CD4-positive, CD25-positive, alpha-beta regulatory T cell (primary cell): Measurements from ENCODE around the gene CSF2RB. TPM values are rescaled to one million over a fixed set of nuclear protein-coding genes. Genes with fewer than 3 reads are reported as not detected.

Experiments used
- ATAC-seq, 2 donors: fragments of 150-1000 bp; cut with Tn5 transposase; one replicate each; pipeline ENCODE4 v1.10.0; 2021; ENCODE audit warnings: low read depth in 2 of 2, moderate number of reproducible peaks in 2 of 2, moderate library complexity in 1 of 2
- DNase-seq, 3 donors: peaks; one replicate each; pipeline versions ENCODE4 v3.0.0 to v3.0.0-alpha.2; 2012 to 2022; ENCODE audit warnings: mixed read lengths in 1 of 3
- H3K27ac ChIP-seq: one replicate; pipeline ENCODE4 v1.7.0; 2013; ENCODE audit warnings: mild to moderate bottlenecking, low read length; ENCODE audit not compliant: insufficient read depth, poor library complexity, severe bottlenecking
- H3K27me3 ChIP-seq: one replicate; pipeline ENCODE4 v1.7.0; 2013; ENCODE audit warnings: low read length; ENCODE audit not compliant: control insufficient read depth, insufficient read depth
- H3K36me3 ChIP-seq: one replicate; pipeline ENCODE4 v1.7.0; 2013; ENCODE audit warnings: mild to moderate bottlenecking, low read length, moderate library complexity; ENCODE audit not compliant: control insufficient read depth, insufficient read depth
- H3K4me1 ChIP-seq: 2 replicates; pipeline ENCODE4 v1.7.0; 2013; ENCODE audit warnings: mild to moderate bottlenecking, low read length; ENCODE audit not compliant: insufficient read depth, control insufficient read depth, poor library complexity, severe bottlenecking
- H3K4me3 ChIP-seq: one replicate; pipeline ENCODE4 v1.7.0; 2013; ENCODE audit warnings: low read depth, mild to moderate bottlenecking, low read length, moderate library complexity
- H3K9me3 ChIP-seq, 2 experiments: 1 replicate in 1 of 2; 2 replicates in 1 of 2; pipeline ENCODE4 v1.7.0; 2013; ENCODE audit warnings: low read length in 2 of 2, mild to moderate bottlenecking in 1 of 2, moderate library complexity in 1 of 2; ENCODE audit not compliant: control insufficient read depth in 2 of 2
- H3K27ac Mint-ChIP-seq, 3 donors: one replicate each; pipeline ENCODE4 v1.8.0; 2020 to 2022; ENCODE audit warnings: mild to moderate bottlenecking in 3 of 3, mixed read lengths in 3 of 3, moderate library complexity in 2 of 3
- H3K27me3 Mint-ChIP-seq: one replicate; pipeline ENCODE4 v1.8.0; 2022; ENCODE audit warnings: mild to moderate bottlenecking, mixed read lengths
- H3K36me3 Mint-ChIP-seq: one replicate; pipeline ENCODE4 v1.8.0; 2020; ENCODE audit warnings: mixed read lengths
- H3K4me1 Mint-ChIP-seq, 4 donors: one replicate each; pipeline ENCODE4 v1.8.0; 2020 to 2022; ENCODE audit warnings: mixed read lengths in 4 of 4, mild to moderate bottlenecking in 1 of 4
- H3K4me3 Mint-ChIP-seq, 4 donors: one replicate each; pipeline ENCODE4 v1.8.0; 2020 to 2022; ENCODE audit warnings: mild to moderate bottlenecking in 4 of 4, mixed read lengths in 4 of 4, moderate library complexity in 3 of 4
- H3K9me3 Mint-ChIP-seq, 7 donors: one replicate each; pipeline ENCODE4 v1.8.0; 2020 to 2022; ENCODE audit warnings: mixed read lengths in 7 of 7, mild to moderate bottlenecking in 3 of 7, moderate library complexity in 2 of 7
- polyA plus RNA-seq, 4 donors: library from polyadenylated mRNA; unstranded; fragments of 300-500 nt; fragmentation: Illumina TruSeq; gene quantifications; one replicate each; pipeline ENCODE4 v1.2.3, GENCODE V29; 2021
- total RNA-seq: library from RNA; stranded (reverse); gene quantifications from one replicate; pipeline ENCODE4 v1.2.3, GENCODE V29; 2022

Gene CSF2RB
- total and polyA plus RNA-seq, 5 donors from 2014 or later, result 5.7 to 27.0 (median 10.3) TPM

GRCh38 chr22:36901411-36902142 lies 11.9 kb upstream of the CSF2RB start:
- Mint-ChIP-seq H3K27ac (peak overlapping the region in 2 of 3 donors; percentile 87), H3K27me3 (no peaks in the 10 kb centered on the region), H3K4me3 (peak overlapping the region in 3 of 4 donors; percentile 66 to 74 (median 69)), H3K9me3 (peaks cover 0 to 5% (median 0%) of the 10 kb centered on the region in 7 donors), H3K36me3 (peaks cover 11% of the 10 kb centered on the region), H3K4me1 (peaks cover 6 to 27% (median 17%) of the 10 kb centered on the region in 4 donors)
- DNase-seq (peak in 2 of 3 donors; percentile 1 to 71), ATAC-seq (peak; percentile 60 to 66)
- H3K36me3 ChIP-seq, result no peaks in the 10 kb centered on the region
- no peaks in the 10 kb centered on the region for H3K9me3 ChIP-seq
- H3K4me3 ChIP-seq, result no peak overlapping the region
- H3K27me3 ChIP-seq, result no peaks in the 10 kb centered on the region
- H3K4me1 ChIP-seq, result peaks cover 12% of the 10 kb centered on the region
- H3K27ac ChIP-seq, result peak overlapping the region; percentile 36

GRCh38 chr22:36902143-36902926 lies 11.1 kb upstream of the CSF2RB start:
- DNase-seq (no peak), ATAC-seq (no peak)
- Mint-ChIP-seq H3K4me1 (peaks cover 6 to 27% (median 17%) of the 10 kb centered on the region in 4 donors), H3K36me3 (peaks cover 6% of the 10 kb centered on the region), H3K27ac (no peak overlapping the region), H3K9me3 (peaks cover 0 to 5% (median 0%) of the 10 kb centered on the region in 7 donors), H3K27me3 (no peaks in the 10 kb centered on the region), H3K4me3 (no peak overlapping the region)
- no peak overlapping the region for H3K27ac ChIP-seq
- H3K36me3 ChIP-seq, result no peaks in the 10 kb centered on the region
- H3K4me1 ChIP-seq, result peaks cover 12% of the 10 kb centered on the region
- no peak overlapping the region for H3K4me3 ChIP-seq
- no peaks in the 10 kb centered on the region for H3K9me3 ChIP-seq
- no peaks in the 10 kb centered on the region for H3K27me3 ChIP-seq

- no peak overlapping the region for H3K4me3 ChIP-seq
- Mint-ChIP-seq H3K27me3 (no peaks in the 10 kb centered on the region), H3K36me3 (peaks cover 3% of the 10 kb centered on the region), H3K4me1 (peaks cover 6 to 21% (median 14%) of the 10 kb centered on the region in 4 donors), H3K27ac (peak overlapping the region in 2 of 3 donors; percentile 18 to 20), H3K9me3 (no peaks in the 10 kb centered on the region), H3K4me3 (no peak overlapping the region)
- peaks cover 12% of the 10 kb centered on the region for H3K4me1 ChIP-seq
- H3K9me3 ChIP-seq, result no peaks in the 10 kb centered on the region
- H3K27me3 ChIP-seq, result no peaks in the 10 kb centered on the region
- H3K27ac ChIP-seq, result no peak overlapping the region
- DNase-seq (no peak), ATAC-seq (no peak)
- no peaks in the 10 kb centered on the region for H3K36me3 ChIP-seq
These were observed 9.1 kb upstream of the CSF2RB start for GRCh38 chr22:36904260-36904880.

- H3K9me3 Mint-ChIP-seq, result no peaks in the 10 kb centered on the region
- H3K36me3 Mint-ChIP-seq, result peaks cover 3% of the 10 kb centered on the region
- no peaks in the 10 kb centered on the region for H3K27me3 Mint-ChIP-seq
- peak overlapping the region in 1 of 3 donors; percentile 45 for H3K27ac Mint-ChIP-seq
- H3K27ac ChIP-seq, result no peak overlapping the region
- no peaks in the 10 kb centered on the region for H3K4me1 ChIP-seq
- H3K4me3 Mint-ChIP-seq, result no peak overlapping the region
- DNase-seq, result no peak
- H3K27me3 ChIP-seq, result no peaks in the 10 kb centered on the region
- no peak for ATAC-seq
- H3K9me3 ChIP-seq, result no peaks in the 10 kb centered on the region
- H3K4me1 Mint-ChIP-seq, result peaks cover 0 to 9% (median 3%) of the 10 kb centered on the region in 4 donors
- H3K36me3 ChIP-seq, result no peaks in the 10 kb centered on the region
- no peak overlapping the region for H3K4me3 ChIP-seq
These were observed 5.9 kb upstream of the CSF2RB start for GRCh38 chr22:36907253-36908195.

- Mint-ChIP-seq H3K36me3 (no peaks in the 10 kb centered on the region), H3K27me3 (no peaks in the 10 kb centered on the region), H3K4me3 (no peak overlapping the region), H3K9me3 (no peaks in the 10 kb centered on the region), H3K4me1 (peaks cover 10 to 33% (median 20%) of the 10 kb centered on the region in 4 donors), H3K27ac (no peak overlapping the region)
- no peaks in the 10 kb centered on the region for H3K36me3 ChIP-seq
- ATAC-seq (no peak), DNase-seq (no peak)
- H3K27me3 ChIP-seq, result no peaks in the 10 kb centered on the region
- H3K27ac ChIP-seq, result no peak overlapping the region
- no peak overlapping the region for H3K4me3 ChIP-seq
- H3K9me3 ChIP-seq, result no peaks in the 10 kb centered on the region
- peaks cover 15% of the 10 kb centered on the region for H3K4me1 ChIP-seq
These were observed 3.0 kb upstream of the CSF2RB start for GRCh38 chr22:36910461-36910860.

GRCh38 chr22:36911887-36912661 lies 1.4 kb upstream of the CSF2RB start:
- Histone ChIP-seq H3K4me3 (no peak overlapping the region), H3K4me1 (peaks cover 15% of the 10 kb centered on the region), H3K36me3 (no peaks in the 10 kb centered on the region), H3K27ac (no peak overlapping the region), H3K9me3 (no peaks in the 10 kb centered on the region), H3K27me3 (no peaks in the 10 kb centered on the region)
- Mint-ChIP-seq H3K27ac (no peak overlapping the region), H3K27me3 (no peaks in the 10 kb centered on the region), H3K9me3 (no peaks in the 10 kb centered on the region), H3K4me1 (peaks cover 19 to 44% (median 21%) of the 10 kb centered on the region in 4 donors), H3K36me3 (no peaks in the 10 kb centered on the region), H3K4me3 (peak overlapping the region in 1 of 4 donors; percentile 22)
- ATAC-seq, result no peak
- no peak for DNase-seq
